C4-2B (cell line): ENCODE results near the gene CREB5.

Experiments used
- CTCF ChIP-seq: fragments of 450-650 bp; conservative IDR thresholded peaks from 2 replicates; pipeline ENCODE4 v1.5.1; 2017; ENCODE audit warnings: mild to moderate bottlenecking
- ZFX ChIP-seq: fragments of 450-650 bp; IDR thresholded peaks from 2 replicates; pipeline ENCODE4 v1.6.1; 2017

GRCh38 chr7:28840592-28840995 is 428.3 kb downstream of the CREB5 start:
- TF ChIP-seq CTCF (peak; percentile 66), ZFX (no peak)
